ENCODE measurements around the gene PSMC1.

- TF ChIP-seq, protein P1, sequence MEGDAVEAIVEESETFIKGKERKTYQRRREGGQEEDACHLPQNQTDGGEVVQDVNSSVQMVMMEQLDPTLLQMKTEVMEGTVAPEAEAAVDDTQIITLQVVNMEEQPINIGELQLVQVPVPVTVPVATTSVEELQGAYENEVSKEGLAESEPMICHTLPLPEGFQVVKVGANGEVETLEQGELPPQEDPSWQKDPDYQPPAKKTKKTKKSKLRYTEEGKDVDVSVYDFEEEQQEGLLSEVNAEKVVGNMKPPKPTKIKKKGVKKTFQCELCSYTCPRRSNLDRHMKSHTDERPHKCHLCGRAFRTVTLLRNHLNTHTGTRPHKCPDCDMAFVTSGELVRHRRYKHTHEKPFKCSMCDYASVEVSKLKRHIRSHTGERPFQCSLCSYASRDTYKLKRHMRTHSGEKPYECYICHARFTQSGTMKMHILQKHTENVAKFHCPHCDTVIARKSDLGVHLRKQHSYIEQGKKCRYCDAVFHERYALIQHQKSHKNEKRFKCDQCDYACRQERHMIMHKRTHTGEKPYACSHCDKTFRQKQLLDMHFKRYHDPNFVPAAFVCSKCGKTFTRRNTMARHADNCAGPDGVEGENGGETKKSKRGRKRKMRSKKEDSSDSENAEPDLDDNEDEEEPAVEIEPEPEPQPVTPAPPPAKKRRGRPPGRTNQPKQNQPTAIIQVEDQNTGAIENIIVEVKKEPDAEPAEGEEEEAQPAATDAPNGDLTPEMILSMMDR (IDR thresholded peaks at IDR 0.05): no peak
- no peak for TF ChIP-seq POLR2A (IDR thresholded peaks at IDR 0.05)
Measured at GRCh38 chr14:90274019-90274418, 17.7 kb downstream of the PSMC1 start.

All from thyroid gland (tissue), 4 donors.